Stomach (tissue), 9 donors: Measurements from ENCODE around the gene APOM. TPM values are rescaled to one million over a fixed set of nuclear protein-coding genes. Genes with fewer than 3 reads are reported as not detected.

Source experiments
- DNase-seq, 2 donors: peaks; one replicate each; pipeline versions ENCODE4 v3.0.0 to v3.0.0-alpha.2; 2013 to 2019
- H3K27ac ChIP-seq, 5 donors: fragments of 200-600 bp in 4 of 5; sonication (generic) in 4 of 5; one replicate each; pipeline ENCODE4 v1.5.1; 2013 to 2019; ENCODE audit warnings: mild to moderate bottlenecking in 1 of 5, moderate library complexity in 1 of 5
- H3K27me3 ChIP-seq, 3 donors: fragments of 200-600 bp; sonication (generic); one replicate each; pipeline ENCODE4 v1.5.1; 2017 to 2019; ENCODE audit warnings: mixed run types in 1 of 3
- H3K36me3 ChIP-seq, 4 donors: fragments of 200-600 bp; sonication (generic); 1 replicate in 3 of 4; 2 replicates in 1 of 4; pipeline ENCODE4 v1.5.1; 2016 to 2019
- H3K4me1 ChIP-seq, 4 donors: fragments of 200-600 bp; sonication (generic); one replicate each; pipeline ENCODE4 v1.5.1; 2016 to 2019
- H3K4me3 ChIP-seq, 4 donors: fragments of 200-600 bp; sonication (generic) in 3 of 4; one replicate each; pipeline ENCODE4 v1.5.1; 2016 to 2019; ENCODE audit warnings: mild to moderate bottlenecking in 1 of 4
- H3K9me3 ChIP-seq, 4 donors: fragments of 200-600 bp; sonication (generic); one replicate each; pipeline ENCODE4 v1.5.1; 2016 to 2019
- CTCF ChIP-seq, 7 experiments: fragments of 450-650 bp in 4 of 7; fragments of 200-600 bp in 3 of 7; sonication (generic) in 3 of 7; IDR thresholded peaks; one replicate each; pipeline ENCODE4 v1.5.1; 2016 to 2019; ENCODE audit warnings: antibody characterized with exemption in 7 of 7, control low read depth in 2 of 7, mild to moderate bottlenecking in 1 of 7
- EP300 ChIP-seq: sonication (generic); formaldehyde crosslinking; IDR thresholded peaks from one replicate; pipeline ENCODE4 v1.6.1; 2017; ENCODE audit warnings: antibody characterized with exemption
- POLR2A ChIP-seq, 4 donors: fragments of 450-650 bp; IDR thresholded peaks; one replicate each; pipeline ENCODE4 v1.6.1; 2016; ENCODE audit warnings: antibody characterized with exemption in 4 of 4, control low read depth in 2 of 4, mild to moderate bottlenecking in 1 of 4, moderate library complexity in 1 of 4
- POLR2AphosphoS5 ChIP-seq, 3 donors: sonication (generic); formaldehyde crosslinking; IDR thresholded peaks; one replicate each; pipeline ENCODE4 v1.6.1; 2016; ENCODE audit warnings: antibody characterized with exemption in 3 of 3
- WGBS, 5 donors: extraction: QIAGEN DNeasy Blood & Tissue Kit in 3 of 5; methylation state at CpG; one replicate each; pipeline versions ENCODE4 v1.1.5 to v1.1.7; 2013 to 2018; 5-methylcytosine and 5-hydroxymethylcytosine counted together
- intact Hi-C: fragments of 100-400 bp; cut with DNase I; formaldehyde crosslinking; loops from one replicate; pipeline ENCODE4 v1.15.1; 2023; ENCODE audit warnings: low total_unique reads
- polyA plus RNA-seq, 3 donors: library from polyadenylated mRNA; stranded (reverse); fragments of 200-250 nt; gene quantifications; one replicate each; pipeline ENCODE4 v1.2.3, GENCODE V29; 2013
- total RNA-seq, 5 donors: library from RNA; depleted of rRNA; stranded (reverse); fragments of >200 nt; gene quantifications; one replicate each; pipeline versions ENCODE4 v1.1.0 to v1.2.3, GENCODE V29; 2014 to 2016
- donor health status: healthy with polysubstance abuse.
- donor health status: Bipolar disorder and iron deficiency.
- donor health status: healthy.

APOM gene
- total and polyA plus RNA-seq, 8 donors: 1.3 to 14.2 (median 6.4) TPM; not detected in 3

GRCh38 chr6:31669676-31670075, 14.0 kb downstream of the APOM start, which contains the start of gene LY6G5B:
Gene LY6G5B, plus strand, starts transcription at chr6:31669976. Its CDS starts 975 bp downstream, at chr6:31670951.
- H3K9me3 ChIP-seq: no peaks in the 10 kb centered on the region
- intact Hi-C loops: no loop called here
- H3K4me3 ChIP-seq: no peak within 1 kb of the TSS
- H3K4me1 ChIP-seq: peaks cover 13 to 33% (median 19%) of the 10 kb centered on the region in 4 donors
- DNase-seq: no peak
- WGBS, 5 donors: 75 to 91% (median 82%) methylated on average over 8 of the region's 8 CpGs
- peaks cover 62 to 75% (median 74%) of the 10 kb centered on the region in 4 donors for H3K36me3 ChIP-seq
- no peak for TF ChIP-seq POLR2A (IDR thresholded peaks at IDR 0.05)
- no peak for TF ChIP-seq EP300
- no peak within 1 kb of the TSS for H3K27ac ChIP-seq
- H3K27me3 ChIP-seq: no peaks in the 10 kb centered on the region

GRCh38 chr6:31676322-31676903, 20.7 kb downstream of the APOM start:
- intact Hi-C loops: no loop called here
- Histone ChIP-seq H3K4me1 (peaks cover 5 to 15% (median 13%) of the 10 kb centered on the region in 4 donors), H3K9me3 (no peaks in the 10 kb centered on the region), H3K36me3 (peaks cover 18 to 32% (median 29%) of the 10 kb centered on the region in 4 donors), H3K27ac (no peak overlapping the region), H3K4me3 (no peak overlapping the region), H3K27me3 (no peaks in the 10 kb centered on the region)
- no peak for TF ChIP-seq EP300
- TF ChIP-seq POLR2A (IDR thresholded peaks at IDR 0.05): no peak
- no peak for TF ChIP-seq CTCF (IDR thresholded peaks at IDR 0.05)
- TF ChIP-seq POLR2AphosphoS5 (IDR thresholded peaks at IDR 0.05): no peak
- no peak for DNase-seq
- 75 to 89% (median 78%) methylated on average over 4 of the region's 4 CpGs for WGBS, 5 donors

- H3K27me3 ChIP-seq: no peaks in the 10 kb centered on the region
- H3K9me3 ChIP-seq: no peaks in the 10 kb centered on the region
- intact Hi-C loops: no loop called here
- TF ChIP-seq CTCF (IDR thresholded peaks at IDR 0.05) (no peak), POLR2AphosphoS5 (IDR thresholded peaks at IDR 0.05) (no peak), POLR2A (IDR thresholded peaks at IDR 0.05) (no peak), EP300 (no peak)
- 68 to 87% (median 77%) methylated on average over 5 to 6 of the region's 6 CpGs for WGBS, 5 donors
- H3K27ac ChIP-seq: no peak overlapping the region
- peaks cover 9 to 20% (median 17%) of the 10 kb centered on the region in 4 donors for H3K4me1 ChIP-seq
- no peak overlapping the region for H3K4me3 ChIP-seq
- no peak for DNase-seq
- peaks cover 13 to 27% (median 24%) of the 10 kb centered on the region in 4 donors for H3K36me3 ChIP-seq
Observed at GRCh38 chr6:31676904-31677303, 21.2 kb downstream of the APOM start.

GRCh38 chr6:31677955-31678354, 22.3 kb downstream of the APOM start:
- Histone ChIP-seq H3K36me3 (peaks cover 4 to 16% (median 13%) of the 10 kb centered on the region in 4 donors), H3K4me3 (no peak overlapping the region), H3K27me3 (no peaks in the 10 kb centered on the region), H3K9me3 (no peaks in the 10 kb centered on the region), H3K27ac (no peak overlapping the region), H3K4me1 (peaks cover 11 to 29% (median 22%) of the 10 kb centered on the region in 4 donors)
- TF ChIP-seq POLR2A (IDR thresholded peaks at IDR 0.05) (no peak), CTCF (IDR thresholded peaks at IDR 0.05) (no peak), POLR2AphosphoS5 (IDR thresholded peaks at IDR 0.05) (no peak), EP300 (no peak)
- intact Hi-C loops: no loop called here
- no peak for DNase-seq
- 70 to 79% (median 73%) methylated on average over 8 of the region's 8 CpGs for WGBS, 5 donors
